Liver (tissue), 9 donors: ENCODE measurements around the gene CCNDBP1. TPM values are rescaled to one million over a fixed set of nuclear protein-coding genes. Genes with fewer than 3 reads are reported as not detected.

ENCODE experiments used
- DNase-seq: peaks from one replicate; pipeline ENCODE4 v3.0.0-alpha.2; 2017; ENCODE audit warnings: low spot score
- H3K27ac ChIP-seq, 2 donors: one replicate each; pipeline ENCODE4 v1.7.0; 2013; ENCODE audit warnings: inconsistent platforms in 2 of 2, low read length in 2 of 2, control low read depth in 1 of 2, low read depth in 1 of 2, mild to moderate bottlenecking in 1 of 2
- H3K27me3 ChIP-seq, 4 donors: one replicate each; pipeline versions ENCODE4 v1.6.1 to v1.7.0; 2013; ENCODE audit warnings: low read length in 3 of 4, inconsistent platforms in 1 of 4, mild to moderate bottlenecking in 1 of 4, moderate library complexity in 1 of 4; ENCODE audit not compliant: control insufficient read depth in 4 of 4, insufficient read depth in 4 of 4
- H3K36me3 ChIP-seq, 4 donors: one replicate each; pipeline versions ENCODE4 v1.6.1 to v1.7.0; 2013; ENCODE audit warnings: low read length in 3 of 4, mild to moderate bottlenecking in 3 of 4, low read depth in 1 of 4, moderate library complexity in 1 of 4; ENCODE audit not compliant: control insufficient read depth in 4 of 4, insufficient read depth in 3 of 4
- H3K4me1 ChIP-seq, 4 donors: one replicate each; pipeline versions ENCODE4 v1.6.1 to v1.7.0; 2013; ENCODE audit warnings: low read length in 3 of 4, mild to moderate bottlenecking in 3 of 4, moderate library complexity in 1 of 4; ENCODE audit not compliant: control insufficient read depth in 4 of 4, insufficient read depth in 4 of 4
- H3K4me3 ChIP-seq, 3 donors: one replicate each; pipeline versions ENCODE4 v1.6.1 to v1.7.0; 2013; ENCODE audit warnings: low read length in 3 of 3, control low read depth in 1 of 3, low read depth in 1 of 3, mild to moderate bottlenecking in 1 of 3
- H3K9ac ChIP-seq, 2 donors: one replicate each; pipeline ENCODE4 v1.7.0; 2013; ENCODE audit warnings: low read length in 2 of 2, mild to moderate bottlenecking in 2 of 2, moderate library complexity in 2 of 2, control low read depth in 1 of 2, low read depth in 1 of 2
- H3K9me3 ChIP-seq, 4 donors: one replicate each; pipeline versions ENCODE4 v1.6.1 to v1.7.0; 2013; ENCODE audit warnings: low read length in 3 of 4; ENCODE audit not compliant: control insufficient read depth in 4 of 4
- EGR1 ChIP-seq, 2 donors: IDR thresholded peaks; 2 replicates each; pipeline ENCODE4 v1.6.1; 2016 to 2018; ENCODE audit warnings: antibody characterized with exemption in 2 of 2, low read depth in 2 of 2
- FOXA1 ChIP-seq: IDR thresholded peaks from 2 replicates; pipeline ENCODE4 v1.6.1; 2016; ENCODE audit warnings: antibody characterized with exemption
- FOXA2 ChIP-seq: IDR thresholded peaks from 2 replicates; pipeline ENCODE4 v1.6.1; 2016; ENCODE audit warnings: antibody characterized with exemption
- GABPA ChIP-seq, 2 donors: IDR thresholded peaks in 1 of 2; conservative IDR thresholded peaks in 1 of 2; 2 replicates each; pipeline ENCODE4 v1.6.1; 2016; ENCODE audit warnings: antibody characterized with exemption in 2 of 2, mild to moderate bottlenecking in 1 of 2, moderate library complexity in 1 of 2
- HNF4A ChIP-seq, 2 donors: conservative IDR thresholded peaks; 2 replicates each; pipeline ENCODE4 v1.6.1; 2016; ENCODE audit warnings: antibody characterized with exemption in 2 of 2, mild to moderate bottlenecking in 2 of 2
- HNF4G ChIP-seq: IDR thresholded peaks from 2 replicates; pipeline ENCODE4 v1.6.1; 2016; ENCODE audit warnings: antibody characterized with exemption
- JUND ChIP-seq, 2 donors: IDR thresholded peaks; 2 replicates each; pipeline ENCODE4 v1.6.1; 2016; ENCODE audit warnings: antibody characterized with exemption in 2 of 2
- NR2F2 ChIP-seq: IDR thresholded peaks from 2 replicates; pipeline ENCODE4 v1.6.1; 2016; ENCODE audit warnings: antibody characterized with exemption
- RAD21 ChIP-seq, 2 donors: IDR thresholded peaks; 2 replicates each; pipeline ENCODE4 v1.6.1; 2016; ENCODE audit warnings: antibody characterized with exemption in 2 of 2, mild to moderate bottlenecking in 2 of 2
- REST ChIP-seq: IDR thresholded peaks from 2 replicates; pipeline ENCODE4 v1.6.1; 2016; ENCODE audit warnings: antibody characterized with exemption, mild to moderate bottlenecking
- RXRA ChIP-seq, 2 donors: IDR thresholded peaks; 2 replicates each; pipeline ENCODE4 v1.6.1; 2017 to 2018; ENCODE audit warnings: antibody characterized with exemption in 2 of 2, mild to moderate bottlenecking in 1 of 2
- SP1 ChIP-seq: IDR thresholded peaks from 2 replicates; pipeline ENCODE4 v1.6.1; 2018; ENCODE audit warnings: antibody characterized with exemption, mild to moderate bottlenecking
- YY1 ChIP-seq: IDR thresholded peaks from 2 replicates; pipeline ENCODE4 v1.6.1; 2016; ENCODE audit warnings: antibody characterized with exemption, mild to moderate bottlenecking
- WGBS: extraction: QIAGEN DNeasy Blood & Tissue Kit; methylation state at CpG from one replicate; pipeline ENCODE4 v1.1.7; 2013; 5-methylcytosine and 5-hydroxymethylcytosine counted together
- polyA plus RNA-seq, 2 donors: library from polyadenylated mRNA; stranded (reverse) in 1 of 2; unstranded in 1 of 2; fragments of 200-250 nt in 1 of 2; fragments of >200 nt in 1 of 2; fragmentation: Nextera tagmentation in 1 of 2; extraction: Ambion mirVana in 1 of 2; gene quantifications; one replicate each; pipeline versions ENCODE4 v1.2.1 to v1.2.3, GENCODE V29; 2013 to 2015
- total RNA-seq, 2 donors: library from RNA; depleted of rRNA; stranded (reverse); fragments of >200 nt; gene quantifications; one replicate each; pipeline ENCODE4 v1.2.3, GENCODE V29; 2014
- TF ChIP-seq, protein P1 (sequence below): IDR thresholded peaks from 2 replicates; pipeline ENCODE4 v1.6.1; 2016; ENCODE audit warnings: antibody characterized with exemption
- TF ChIP-seq, protein P2 (sequence below): IDR thresholded peaks from 2 replicates; pipeline ENCODE4 v1.6.1; 2016; ENCODE audit warnings: antibody characterized with exemption
- TF ChIP-seq, protein P3 (sequence below): fragments of 150-350 bp; IDR thresholded peaks from 2 replicates; pipeline ENCODE4 v1.5.1; 2017; ENCODE audit warnings: improper control_type of control experiment, low read depth, low read length; ENCODE audit not compliant: missing input control
- TF ChIP-seq, protein P4 (sequence below): IDR thresholded peaks from 2 replicates; pipeline ENCODE4 v1.6.1; 2016; ENCODE audit warnings: antibody characterized with exemption
- donor health status: healthy.
- donor health status: healthy.
- donor health status: healthy.
- donor health status: healthy.
- donor health status: healthy.

CCNDBP1 gene
- total and polyA plus RNA-seq, 4 donors = 21.4 to 160 (median 26.4) TPM

DNA sequence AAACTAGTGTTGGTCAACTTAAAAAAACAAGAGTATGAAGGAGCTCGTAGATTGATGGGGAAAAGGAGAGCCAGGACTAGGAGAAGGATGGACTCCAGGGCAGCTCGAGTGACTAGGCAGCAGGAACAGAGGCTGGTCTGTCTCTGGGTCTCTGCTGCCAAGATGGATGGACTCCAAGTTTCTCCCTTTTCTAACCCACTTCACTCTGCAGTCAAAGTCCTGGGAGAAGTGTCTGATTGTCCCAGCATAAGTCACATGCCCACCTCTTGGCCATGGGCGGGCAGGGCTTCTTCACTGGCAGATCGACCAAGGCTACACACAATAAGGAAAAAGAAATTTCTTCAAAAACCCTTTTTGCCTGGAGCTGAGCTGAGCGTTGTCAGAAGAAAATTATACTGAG is 44.8 kb downstream of the CCNDBP1 start:
- no peaks in the 10 kb centered on the region for H3K9me3 ChIP-seq
- WGBS = 89% methylated on average over 5 of the region's 5 CpGs
- DNase-seq = no peak
- H3K4me1 ChIP-seq = no peaks in the 10 kb centered on the region
- no peaks in the 10 kb centered on the region for H3K36me3 ChIP-seq
- TF ChIP-seq, protein P1, sequence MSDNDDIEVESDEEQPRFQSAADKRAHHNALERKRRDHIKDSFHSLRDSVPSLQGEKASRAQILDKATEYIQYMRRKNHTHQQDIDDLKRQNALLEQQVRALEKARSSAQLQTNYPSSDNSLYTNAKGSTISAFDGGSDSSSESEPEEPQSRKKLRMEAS = no peak
- TF ChIP-seq FOXA2 (no peak), RAD21 (IDR thresholded peaks at IDR 0.05) (no peak), HNF4G (no peak), YY1 (no peak), REST (no peak), NR2F2 (no peak), SP1 (no peak), JUND (IDR thresholded peaks at IDR 0.05) (no peak), EGR1 (IDR thresholded peaks at IDR 0.05; ENCODE audit: low read depth in 2 of 2) (no peak), FOXA1 (no peak), HNF4A (conservative IDR thresholded peaks at IDR 0.05) (no peak), GABPA (IDR thresholded peaks at IDR 0.05 in 1 of 2, conservative IDR thresholded peaks at IDR 0.05 in 1 of 2) (no peak), RXRA (IDR thresholded peaks at IDR 0.05) (no peak)
- TF ChIP-seq, protein P2, sequence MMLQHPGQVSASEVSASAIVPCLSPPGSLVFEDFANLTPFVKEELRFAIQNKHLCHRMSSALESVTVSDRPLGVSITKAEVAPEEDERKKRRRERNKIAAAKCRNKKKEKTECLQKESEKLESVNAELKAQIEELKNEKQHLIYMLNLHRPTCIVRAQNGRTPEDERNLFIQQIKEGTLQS = no peak
- TF ChIP-seq, protein P3, sequence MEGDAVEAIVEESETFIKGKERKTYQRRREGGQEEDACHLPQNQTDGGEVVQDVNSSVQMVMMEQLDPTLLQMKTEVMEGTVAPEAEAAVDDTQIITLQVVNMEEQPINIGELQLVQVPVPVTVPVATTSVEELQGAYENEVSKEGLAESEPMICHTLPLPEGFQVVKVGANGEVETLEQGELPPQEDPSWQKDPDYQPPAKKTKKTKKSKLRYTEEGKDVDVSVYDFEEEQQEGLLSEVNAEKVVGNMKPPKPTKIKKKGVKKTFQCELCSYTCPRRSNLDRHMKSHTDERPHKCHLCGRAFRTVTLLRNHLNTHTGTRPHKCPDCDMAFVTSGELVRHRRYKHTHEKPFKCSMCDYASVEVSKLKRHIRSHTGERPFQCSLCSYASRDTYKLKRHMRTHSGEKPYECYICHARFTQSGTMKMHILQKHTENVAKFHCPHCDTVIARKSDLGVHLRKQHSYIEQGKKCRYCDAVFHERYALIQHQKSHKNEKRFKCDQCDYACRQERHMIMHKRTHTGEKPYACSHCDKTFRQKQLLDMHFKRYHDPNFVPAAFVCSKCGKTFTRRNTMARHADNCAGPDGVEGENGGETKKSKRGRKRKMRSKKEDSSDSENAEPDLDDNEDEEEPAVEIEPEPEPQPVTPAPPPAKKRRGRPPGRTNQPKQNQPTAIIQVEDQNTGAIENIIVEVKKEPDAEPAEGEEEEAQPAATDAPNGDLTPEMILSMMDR = no peak
- TF ChIP-seq, protein P4, sequence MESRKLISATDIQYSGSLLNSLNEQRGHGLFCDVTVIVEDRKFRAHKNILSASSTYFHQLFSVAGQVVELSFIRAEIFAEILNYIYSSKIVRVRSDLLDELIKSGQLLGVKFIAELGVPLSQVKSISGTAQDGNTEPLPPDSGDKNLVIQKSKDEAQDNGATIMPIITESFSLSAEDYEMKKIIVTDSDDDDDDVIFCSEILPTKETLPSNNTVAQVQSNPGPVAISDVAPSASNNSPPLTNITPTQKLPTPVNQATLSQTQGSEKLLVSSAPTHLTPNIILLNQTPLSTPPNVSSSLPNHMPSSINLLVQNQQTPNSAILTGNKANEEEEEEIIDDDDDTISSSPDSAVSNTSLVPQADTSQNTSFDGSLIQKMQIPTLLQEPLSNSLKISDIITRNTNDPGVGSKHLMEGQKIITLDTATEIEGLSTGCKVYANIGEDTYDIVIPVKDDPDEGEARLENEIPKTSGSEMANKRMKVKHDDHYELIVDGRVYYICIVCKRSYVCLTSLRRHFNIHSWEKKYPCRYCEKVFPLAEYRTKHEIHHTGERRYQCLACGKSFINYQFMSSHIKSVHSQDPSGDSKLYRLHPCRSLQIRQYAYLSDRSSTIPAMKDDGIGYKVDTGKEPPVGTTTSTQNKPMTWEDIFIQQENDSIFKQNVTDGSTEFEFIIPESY = no peak
- no peak overlapping the region for H3K27ac ChIP-seq
- no peak overlapping the region for H3K4me3 ChIP-seq
- peaks cover 0 to 2% (median 0%) of the 10 kb centered on the region in 4 donors for H3K27me3 ChIP-seq
- H3K9ac ChIP-seq = no peak overlapping the region
